HepG2 (cell line): Measurements from ENCODE around the gene NUP214. TPM values are rescaled to one million over a fixed set of nuclear protein-coding genes. Genes with fewer than 3 reads are reported as not detected.

ENCODE experiments used
- ARNT2 ChIP-seq: sonication (generic); formaldehyde crosslinking; IDR thresholded peaks from 2 replicates; pipeline ENCODE4 v1.8.0; 2022; ENCODE audit warnings: mild to moderate bottlenecking, low read depth, missing genetic modification reagents, moderate library complexity
- ELF3 ChIP-seq: IDR thresholded peaks from 2 replicates; pipeline ENCODE4 v1.6.1; 2016; ENCODE audit warnings: missing genetic modification reagents, missing compliant biosample characterization
- FOXM1 ChIP-seq: sonication (generic); formaldehyde crosslinking; IDR thresholded peaks from 2 replicates; pipeline ENCODE4 v1.5.0; 2020; ENCODE audit warnings: missing genetic modification reagents
- HNRNPL ChIP-seq: fragments of 200-400 bp; formaldehyde crosslinking; IDR thresholded peaks from 2 replicates; pipeline ENCODE4 v1.6.1; 2017; ENCODE audit warnings: mild to moderate bottlenecking, low read depth, low read length
- MED1 ChIP-seq: sonication (generic); formaldehyde crosslinking; IDR thresholded peaks from 2 replicates; pipeline ENCODE4 v1.4.0; 2020; ENCODE audit warnings: missing genetic modification reagents
- MLLT10 ChIP-seq: sonication (generic); formaldehyde crosslinking; IDR thresholded peaks from 2 replicates; pipeline ENCODE4 v1.4.0; 2020; ENCODE audit warnings: missing genetic modification reagents
- NR1H2 ChIP-seq: sonication (generic); formaldehyde crosslinking; IDR thresholded peaks from 2 replicates; pipeline ENCODE4 v1.8.1; 2022; ENCODE audit warnings: low read depth, missing genetic modification reagents, borderline replicate concordance
- PCBP1 ChIP-seq: fragments of 200-400 bp; formaldehyde crosslinking; IDR thresholded peaks from 2 replicates; pipeline ENCODE4 v1.6.1; 2017; ENCODE audit warnings: mild to moderate bottlenecking, low read depth, low read length, borderline replicate concordance
- RAD21 ChIP-seq: fragments of 450-650 bp; formaldehyde crosslinking; IDR thresholded peaks from 2 replicates; pipeline ENCODE4 v1.5.0; 2020; ENCODE audit warnings: mild to moderate bottlenecking
- REL ChIP-seq: sonication (generic); formaldehyde crosslinking; conservative IDR thresholded peaks from 2 replicates; pipeline ENCODE4 v1.8.0; 2022; ENCODE audit warnings: mild to moderate bottlenecking, missing genetic modification reagents, moderate library complexity
- REXO4 ChIP-seq: sonication (generic); formaldehyde crosslinking; IDR thresholded peaks from 2 replicates; pipeline ENCODE4 v1.8.0; 2022; ENCODE audit warnings: missing genetic modification reagents, mild to moderate bottlenecking, borderline replicate concordance
- SNAI1 ChIP-seq: sonication (generic); formaldehyde crosslinking; IDR thresholded peaks from 2 replicates; pipeline ENCODE4 v1.5.0; 2020; ENCODE audit warnings: mild to moderate bottlenecking, missing genetic modification reagents, borderline replicate concordance
- TP53 ChIP-seq: sonication (generic); formaldehyde crosslinking; conservative IDR thresholded peaks from 2 replicates; pipeline ENCODE4 v1.4.0; 2020; ENCODE audit warnings: missing genetic modification reagents
- XRCC5 ChIP-seq: fragments of 200-400 bp; formaldehyde crosslinking; optimal IDR thresholded peaks from 2 replicates; pipeline ENCODE3; 2017; ENCODE audit warnings: mild to moderate bottlenecking, low read length
- ZNF329 ChIP-seq: sonication (generic); formaldehyde crosslinking; IDR thresholded peaks from 2 replicates; pipeline ENCODE4 v1.9.0; 2021; ENCODE audit warnings: low read depth, mild to moderate bottlenecking, missing genetic modification reagents
- ZNF501 ChIP-seq: sonication (generic); formaldehyde crosslinking; IDR thresholded peaks from 2 replicates; pipeline ENCODE4 v1.5.1; 2020; ENCODE audit warnings: mild to moderate bottlenecking, moderate library complexity, missing genetic modification reagents
- ZNF629 ChIP-seq: sonication (generic); formaldehyde crosslinking; conservative IDR thresholded peaks from 2 replicates; pipeline ENCODE4 v1.5.0; 2020; ENCODE audit warnings: missing genetic modification reagents
- ZNF703 ChIP-seq: sonication (generic); formaldehyde crosslinking; IDR thresholded peaks from 2 replicates; pipeline ENCODE4 v1.5.1; 2020; ENCODE audit warnings: missing genetic modification reagents, mild to moderate bottlenecking, moderate library complexity, borderline replicate concordance
- ZNF768 ChIP-seq: sonication (generic); formaldehyde crosslinking; IDR thresholded peaks from 2 replicates; pipeline ENCODE4 v1.4.0; 2020; ENCODE audit warnings: missing genetic modification reagents
- ZNF777 ChIP-seq: sonication (generic); formaldehyde crosslinking; IDR thresholded peaks from 2 replicates; pipeline ENCODE4 v1.4.0; 2020; ENCODE audit warnings: missing genetic modification reagents
- ZNF800 ChIP-seq: sonication (generic); formaldehyde crosslinking; IDR thresholded peaks from 2 replicates; pipeline ENCODE4 v1.4.0; 2020; ENCODE audit warnings: missing genetic modification reagents
- polyA plus RNA-seq, 8 experiments: library from polyadenylated mRNA; depleted of rRNA in 3 of 8; stranded (reverse) in 7 of 8; unstranded in 1 of 8; fragments of >200 nt; fragmentation: Illumina TruSeq in 4 of 8; extraction: Trizol in 4 of 8; gene quantifications; 2 replicates each; pipeline versions ENCODE4 v1.2.1 to v1.2.3, GENCODE V29; 2011 to 2016; ENCODE audit warnings: low read depth in 4 of 8, missing spikeins in 1 of 8, mixed read lengths in 1 of 8; ENCODE audit not compliant: insufficient read depth in 1 of 8
- total RNA-seq, 5 experiments: library from RNA; depleted of rRNA; stranded (reverse); fragments of >200 nt; fragmentation: Illumina TruSeq; extraction: Trizol; gene quantifications; 2 replicates each; pipeline ENCODE4 v1.2.3, GENCODE V29; 2016; ENCODE audit warnings: low read depth in 1 of 5
- TF ChIP-seq, protein P1 (sequence below): sonication (generic); formaldehyde crosslinking; IDR thresholded peaks from 2 replicates; pipeline ENCODE4 v1.9.0; 2022; ENCODE audit warnings: missing genetic modification reagents, mild to moderate bottlenecking, borderline replicate concordance
- TF ChIP-seq, protein P2 (sequence below): sonication (generic); formaldehyde crosslinking; IDR thresholded peaks from 2 replicates; pipeline ENCODE4 v1.4.0; 2020; ENCODE audit warnings: missing genetic modification reagents
- TF ChIP-seq, protein P3 (sequence below): sonication (generic); formaldehyde crosslinking; IDR thresholded peaks from 2 replicates; pipeline ENCODE4 v1.5.0; 2020; ENCODE audit warnings: mild to moderate bottlenecking, missing genetic modification reagents, moderate library complexity

NUP214 gene
- total and polyA plus RNA-seq, 2 of the 13 experiments (the other 11 are each of a cell fraction or from before 2014, with no cell fraction given), result 8.4 to 16.0 TPM

- peak; percentile 74; the same call in 1 of the 2 replicates for TF ChIP-seq ZNF800 (CRISPR knock-in tag)
- TF ChIP-seq ELF3 (CRISPR knock-in tag), result no peak
- no peak for TF ChIP-seq ZNF703 (CRISPR knock-in tag)
- TF ChIP-seq XRCC5, result peak; percentile 75
- TF ChIP-seq RAD21, result 0 out of 2 replicates have a peak, but pooled peaks have one; percentile 30
- TF ChIP-seq TP53, result no peak
- TF ChIP-seq HNRNPL, result 0 out of 2 replicates have a peak, but pooled peaks have one; percentile 61
- no peak for TF ChIP-seq MED1 (CRISPR knock-in tag)
- TF ChIP-seq REL (CRISPR knock-in tag), result no peak
- TF ChIP-seq PCBP1, result 0 out of 2 replicates have a peak, but pooled peaks have one; percentile 20
- no peak for TF ChIP-seq MLLT10 (CRISPR knock-in tag)
- TF ChIP-seq ZNF501, result peak; percentile 34; the same call in 1 of the 2 replicates
- TF ChIP-seq ZNF629, result no peak
- TF ChIP-seq, protein P1, sequence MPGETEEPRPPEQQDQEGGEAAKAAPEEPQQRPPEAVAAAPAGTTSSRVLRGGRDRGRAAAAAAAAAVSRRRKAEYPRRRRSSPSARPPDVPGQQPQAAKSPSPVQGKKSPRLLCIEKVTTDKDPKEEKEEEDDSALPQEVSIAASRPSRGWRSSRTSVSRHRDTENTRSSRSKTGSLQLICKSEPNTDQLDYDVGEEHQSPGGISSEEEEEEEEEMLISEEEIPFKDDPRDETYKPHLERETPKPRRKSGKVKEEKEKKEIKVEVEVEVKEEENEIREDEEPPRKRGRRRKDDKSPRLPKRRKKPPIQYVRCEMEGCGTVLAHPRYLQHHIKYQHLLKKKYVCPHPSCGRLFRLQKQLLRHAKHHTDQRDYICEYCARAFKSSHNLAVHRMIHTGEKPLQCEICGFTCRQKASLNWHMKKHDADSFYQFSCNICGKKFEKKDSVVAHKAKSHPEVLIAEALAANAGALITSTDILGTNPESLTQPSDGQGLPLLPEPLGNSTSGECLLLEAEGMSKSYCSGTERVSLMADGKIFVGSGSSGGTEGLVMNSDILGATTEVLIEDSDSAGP, result no peak
- TF ChIP-seq, protein P2, sequence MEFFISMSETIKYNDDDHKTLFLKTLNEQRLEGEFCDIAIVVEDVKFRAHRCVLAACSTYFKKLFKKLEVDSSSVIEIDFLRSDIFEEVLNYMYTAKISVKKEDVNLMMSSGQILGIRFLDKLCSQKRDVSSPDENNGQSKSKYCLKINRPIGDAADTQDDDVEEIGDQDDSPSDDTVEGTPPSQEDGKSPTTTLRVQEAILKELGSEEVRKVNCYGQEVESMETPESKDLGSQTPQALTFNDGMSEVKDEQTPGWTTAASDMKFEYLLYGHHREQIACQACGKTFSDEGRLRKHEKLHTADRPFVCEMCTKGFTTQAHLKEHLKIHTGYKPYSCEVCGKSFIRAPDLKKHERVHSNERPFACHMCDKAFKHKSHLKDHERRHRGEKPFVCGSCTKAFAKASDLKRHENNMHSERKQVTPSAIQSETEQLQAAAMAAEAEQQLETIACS (CRISPR knock-in tag), result no peak
- TF ChIP-seq, protein P3, sequence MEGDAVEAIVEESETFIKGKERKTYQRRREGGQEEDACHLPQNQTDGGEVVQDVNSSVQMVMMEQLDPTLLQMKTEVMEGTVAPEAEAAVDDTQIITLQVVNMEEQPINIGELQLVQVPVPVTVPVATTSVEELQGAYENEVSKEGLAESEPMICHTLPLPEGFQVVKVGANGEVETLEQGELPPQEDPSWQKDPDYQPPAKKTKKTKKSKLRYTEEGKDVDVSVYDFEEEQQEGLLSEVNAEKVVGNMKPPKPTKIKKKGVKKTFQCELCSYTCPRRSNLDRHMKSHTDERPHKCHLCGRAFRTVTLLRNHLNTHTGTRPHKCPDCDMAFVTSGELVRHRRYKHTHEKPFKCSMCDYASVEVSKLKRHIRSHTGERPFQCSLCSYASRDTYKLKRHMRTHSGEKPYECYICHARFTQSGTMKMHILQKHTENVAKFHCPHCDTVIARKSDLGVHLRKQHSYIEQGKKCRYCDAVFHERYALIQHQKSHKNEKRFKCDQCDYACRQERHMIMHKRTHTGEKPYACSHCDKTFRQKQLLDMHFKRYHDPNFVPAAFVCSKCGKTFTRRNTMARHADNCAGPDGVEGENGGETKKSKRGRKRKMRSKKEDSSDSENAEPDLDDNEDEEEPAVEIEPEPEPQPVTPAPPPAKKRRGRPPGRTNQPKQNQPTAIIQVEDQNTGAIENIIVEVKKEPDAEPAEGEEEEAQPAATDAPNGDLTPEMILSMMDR, result peak; percentile 68
- TF ChIP-seq REXO4 (CRISPR knock-in tag), result no peak
- TF ChIP-seq FOXM1 (CRISPR knock-in tag), result no peak
- TF ChIP-seq SNAI1 (CRISPR knock-in tag), result no peak
- no peak for TF ChIP-seq NR1H2 (CRISPR knock-in tag)
- TF ChIP-seq ARNT2 (CRISPR knock-in tag), result 0 out of 2 replicates have a peak, but pooled peaks have one; percentile 34
- TF ChIP-seq ZNF777 (CRISPR knock-in tag), result peak; percentile 72
- TF ChIP-seq ZNF329 (CRISPR knock-in tag), result no peak
- peak; percentile 33; the same call in 1 of the 2 replicates for TF ChIP-seq ZNF768
Measured at GRCh38 chr9:131275332-131276093, 150.1 kb downstream of the NUP214 start (continued).
